WTC11 (cell line): ENCODE results near the gene SMAD6. TPM values are rescaled to one million over a fixed set of nuclear protein-coding genes. Genes with fewer than 3 reads are reported as not detected.

Source experiments
- ATAC-seq: fragments of 200-7000 bp; cut with Tn5 transposase; 2 replicates; pipeline ENCODE4 v1.10.0; 2021; ENCODE audit warnings: mild to moderate bottlenecking, moderate library complexity
- CTCF ChIA-PET: fragments of 300-600 bp; sonication (Branson Sonifier 250); formaldehyde crosslinking; loops from one replicate; lab custom pipeline; 2021; ENCODE audit warnings: antibody characterized with exemption; lab: Charles Lee
- POLR2A ChIA-PET: fragments of 350-600 bp; sonication (Branson Sonifier 250); formaldehyde crosslinking; loops from one replicate; lab custom pipeline; 2021; ENCODE audit warnings: antibody characterized with exemption; lab: Charles Lee
- DNase-seq: peaks from one replicate; pipeline ENCODE4 v3.0.0; 2021; ENCODE audit warnings: low spot score
- H3K27ac Mint-ChIP-seq: 2 replicates; pipeline ENCODE4 v1.8.0; 2021; ENCODE audit warnings: mixed read lengths
- H3K27me3 Mint-ChIP-seq: 2 replicates; pipeline ENCODE4 v1.8.0; 2021; ENCODE audit warnings: low read depth, mild to moderate bottlenecking, moderate library complexity, mixed read lengths
- H3K36me3 Mint-ChIP-seq: 2 replicates; pipeline ENCODE4 v1.8.0; 2021; ENCODE audit warnings: mixed read lengths
- H3K4me1 Mint-ChIP-seq: 2 replicates; pipeline ENCODE4 v1.8.0; 2022; ENCODE audit warnings: mixed read lengths
- H3K4me3 Mint-ChIP-seq: 2 replicates; pipeline ENCODE4 v1.8.0; 2021; ENCODE audit warnings: mild to moderate bottlenecking, moderate library complexity, mixed read lengths
- H3K9me3 Mint-ChIP-seq: 2 replicates; pipeline ENCODE4 v1.8.0; 2021; ENCODE audit warnings: mixed read lengths
- CREB1 ChIP-seq: sonication (generic); formaldehyde crosslinking; IDR thresholded peaks from 2 replicates; pipeline ENCODE4 v1.8.0; 2023; ENCODE audit warnings: mild to moderate bottlenecking, missing genetic modification reagents
- MXD4 ChIP-seq: fragments of 250-450 bp; sonication (Bioruptor Pico); IDR thresholded peaks from 2 replicates; pipeline ENCODE4 v1.8.0; 2021; ENCODE audit warnings: mild to moderate bottlenecking, moderate library complexity, borderline replicate concordance
- NFATC4 ChIP-seq: fragments of 250-450 bp; sonication (Bioruptor Pico); IDR thresholded peaks from 2 replicates; pipeline ENCODE4 v1.9.0; 2021; ENCODE audit warnings: mild to moderate bottlenecking
- TP53 ChIP-seq: sonication (generic); formaldehyde crosslinking; IDR thresholded peaks from 2 replicates; pipeline ENCODE4 v1.8.1; 2023; ENCODE audit warnings: mild to moderate bottlenecking, missing genetic modification reagents
- ZNF416 ChIP-seq: fragments of 250-450 bp; sonication (Bioruptor Pico); IDR thresholded peaks from 2 replicates; pipeline ENCODE4 v1.9.0; 2021; ENCODE audit warnings: mild to moderate bottlenecking, inconsistent platforms
- total RNA-seq: library from RNA; stranded (reverse); gene quantifications from 3 replicates; pipeline ENCODE4 v1.2.3, GENCODE V29; 2021
- TF ChIP-seq, protein P1 (sequence below): fragments of 250-450 bp; sonication (Bioruptor Pico); IDR thresholded peaks from 2 replicates; pipeline ENCODE4 v1.9.0; 2021; ENCODE audit warnings: mild to moderate bottlenecking, borderline replicate concordance
- TF ChIP-seq, protein P2 (sequence below): sonication (generic); formaldehyde crosslinking; IDR thresholded peaks from 2 replicates; pipeline ENCODE4 v1.8.1; 2023; ENCODE audit warnings: mild to moderate bottlenecking, missing genetic modification reagents
- TF ChIP-seq, protein P3 (sequence below): sonication (generic); formaldehyde crosslinking; IDR thresholded peaks from 2 replicates; pipeline ENCODE4 v1.8.1; 2023; ENCODE audit warnings: mild to moderate bottlenecking, missing genetic modification reagents, moderate library complexity
- TF ChIP-seq, protein P4 (sequence below): sonication (generic); formaldehyde crosslinking; IDR thresholded peaks from 2 replicates; pipeline ENCODE4 v1.8.0; 2022; ENCODE audit warnings: mild to moderate bottlenecking, missing genetic modification reagents
- TF ChIP-seq, protein P5 (sequence below): sonication (generic); formaldehyde crosslinking; conservative IDR thresholded peaks from 2 replicates; pipeline ENCODE4 v1.8.1; 2022; ENCODE audit warnings: mild to moderate bottlenecking, missing genetic modification reagents
- TF ChIP-seq, protein P6 (sequence below): sonication (generic); formaldehyde crosslinking; IDR thresholded peaks from 2 replicates; pipeline ENCODE4 v1.8.1; 2022; ENCODE audit warnings: mild to moderate bottlenecking, missing genetic modification reagents, moderate library complexity, borderline replicate concordance
- TF ChIP-seq, protein P7 (sequence below): sonication (generic); formaldehyde crosslinking; IDR thresholded peaks from 2 replicates; pipeline ENCODE4 v1.8.0; 2022; ENCODE audit warnings: mild to moderate bottlenecking, missing genetic modification reagents
- TF ChIP-seq, protein P8 (sequence below): sonication (generic); formaldehyde crosslinking; IDR thresholded peaks from 2 replicates; pipeline ENCODE4 v1.8.0; 2023; ENCODE audit warnings: mild to moderate bottlenecking, missing genetic modification reagents
- TF ChIP-seq, protein P9 (sequence below): fragments of 250-450 bp; sonication (Bioruptor Pico); IDR thresholded peaks from 2 replicates; pipeline ENCODE4 v2.1.2; 2022; ENCODE audit warnings: mild to moderate bottlenecking, moderate library complexity

SMAD6 gene
- total RNA-seq, 1 experiment from 2014 or later = 13.9 TPM

DNA sequence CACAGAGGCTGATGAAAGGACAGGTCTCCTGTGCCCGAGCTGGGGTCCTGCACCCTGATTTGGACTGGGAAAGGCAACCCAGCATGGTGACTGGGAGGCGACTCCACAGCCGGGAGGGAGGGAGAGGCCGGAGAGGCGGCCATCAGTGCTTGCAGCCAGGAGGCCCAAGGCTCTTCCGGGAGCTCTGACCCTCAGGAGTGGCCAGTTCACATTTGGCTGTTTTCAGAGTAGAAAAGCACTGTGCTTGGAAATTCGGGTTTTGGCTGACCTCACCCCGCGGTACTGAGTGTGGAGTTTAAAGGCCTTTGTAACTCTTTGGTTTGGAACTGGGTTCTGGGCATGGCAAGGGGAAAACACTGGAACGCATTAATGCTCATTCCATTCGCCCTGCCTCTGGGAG is 31.9 kb downstream of the SMAD6 start (continued):
- TF ChIP-seq, protein P1, sequence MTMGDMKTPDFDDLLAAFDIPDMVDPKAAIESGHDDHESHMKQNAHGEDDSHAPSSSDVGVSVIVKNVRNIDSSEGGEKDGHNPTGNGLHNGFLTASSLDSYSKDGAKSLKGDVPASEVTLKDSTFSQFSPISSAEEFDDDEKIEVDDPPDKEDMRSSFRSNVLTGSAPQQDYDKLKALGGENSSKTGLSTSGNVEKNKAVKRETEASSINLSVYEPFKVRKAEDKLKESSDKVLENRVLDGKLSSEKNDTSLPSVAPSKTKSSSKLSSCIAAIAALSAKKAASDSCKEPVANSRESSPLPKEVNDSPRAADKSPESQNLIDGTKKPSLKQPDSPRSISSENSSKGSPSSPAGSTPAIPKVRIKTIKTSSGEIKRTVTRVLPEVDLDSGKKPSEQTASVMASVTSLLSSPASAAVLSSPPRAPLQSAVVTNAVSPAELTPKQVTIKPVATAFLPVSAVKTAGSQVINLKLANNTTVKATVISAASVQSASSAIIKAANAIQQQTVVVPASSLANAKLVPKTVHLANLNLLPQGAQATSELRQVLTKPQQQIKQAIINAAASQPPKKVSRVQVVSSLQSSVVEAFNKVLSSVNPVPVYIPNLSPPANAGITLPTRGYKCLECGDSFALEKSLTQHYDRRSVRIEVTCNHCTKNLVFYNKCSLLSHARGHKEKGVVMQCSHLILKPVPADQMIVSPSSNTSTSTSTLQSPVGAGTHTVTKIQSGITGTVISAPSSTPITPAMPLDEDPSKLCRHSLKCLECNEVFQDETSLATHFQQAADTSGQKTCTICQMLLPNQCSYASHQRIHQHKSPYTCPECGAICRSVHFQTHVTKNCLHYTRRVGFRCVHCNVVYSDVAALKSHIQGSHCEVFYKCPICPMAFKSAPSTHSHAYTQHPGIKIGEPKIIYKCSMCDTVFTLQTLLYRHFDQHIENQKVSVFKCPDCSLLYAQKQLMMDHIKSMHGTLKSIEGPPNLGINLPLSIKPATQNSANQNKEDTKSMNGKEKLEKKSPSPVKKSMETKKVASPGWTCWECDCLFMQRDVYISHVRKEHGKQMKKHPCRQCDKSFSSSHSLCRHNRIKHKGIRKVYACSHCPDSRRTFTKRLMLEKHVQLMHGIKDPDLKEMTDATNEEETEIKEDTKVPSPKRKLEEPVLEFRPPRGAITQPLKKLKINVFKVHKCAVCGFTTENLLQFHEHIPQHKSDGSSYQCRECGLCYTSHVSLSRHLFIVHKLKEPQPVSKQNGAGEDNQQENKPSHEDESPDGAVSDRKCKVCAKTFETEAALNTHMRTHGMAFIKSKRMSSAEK (CRISPR knock-in tag) = no peak
- TF ChIP-seq, protein P2, sequence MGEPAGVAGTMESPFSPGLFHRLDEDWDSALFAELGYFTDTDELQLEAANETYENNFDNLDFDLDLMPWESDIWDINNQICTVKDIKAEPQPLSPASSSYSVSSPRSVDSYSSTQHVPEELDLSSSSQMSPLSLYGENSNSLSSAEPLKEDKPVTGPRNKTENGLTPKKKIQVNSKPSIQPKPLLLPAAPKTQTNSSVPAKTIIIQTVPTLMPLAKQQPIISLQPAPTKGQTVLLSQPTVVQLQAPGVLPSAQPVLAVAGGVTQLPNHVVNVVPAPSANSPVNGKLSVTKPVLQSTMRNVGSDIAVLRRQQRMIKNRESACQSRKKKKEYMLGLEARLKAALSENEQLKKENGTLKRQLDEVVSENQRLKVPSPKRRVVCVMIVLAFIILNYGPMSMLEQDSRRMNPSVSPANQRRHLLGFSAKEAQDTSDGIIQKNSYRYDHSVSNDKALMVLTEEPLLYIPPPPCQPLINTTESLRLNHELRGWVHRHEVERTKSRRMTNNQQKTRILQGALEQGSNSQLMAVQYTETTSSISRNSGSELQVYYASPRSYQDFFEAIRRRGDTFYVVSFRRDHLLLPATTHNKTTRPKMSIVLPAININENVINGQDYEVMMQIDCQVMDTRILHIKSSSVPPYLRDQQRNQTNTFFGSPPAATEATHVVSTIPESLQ (CRISPR knock-in tag) = no peak
- TF ChIP-seq ZNF416 (CRISPR knock-in tag) (no peak), TP53 (no peak), NFATC4 (CRISPR knock-in tag) (no peak), CREB1 (CRISPR knock-in tag) (no peak)
- TF ChIP-seq, protein P3, sequence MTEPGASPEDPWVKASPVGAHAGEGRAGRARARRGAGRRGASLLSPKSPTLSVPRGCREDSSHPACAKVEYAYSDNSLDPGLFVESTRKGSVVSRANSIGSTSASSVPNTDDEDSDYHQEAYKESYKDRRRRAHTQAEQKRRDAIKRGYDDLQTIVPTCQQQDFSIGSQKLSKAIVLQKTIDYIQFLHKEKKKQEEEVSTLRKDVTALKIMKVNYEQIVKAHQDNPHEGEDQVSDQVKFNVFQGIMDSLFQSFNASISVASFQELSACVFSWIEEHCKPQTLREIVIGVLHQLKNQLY (CRISPR knock-in tag) = no peak
- TF ChIP-seq, protein P4, sequence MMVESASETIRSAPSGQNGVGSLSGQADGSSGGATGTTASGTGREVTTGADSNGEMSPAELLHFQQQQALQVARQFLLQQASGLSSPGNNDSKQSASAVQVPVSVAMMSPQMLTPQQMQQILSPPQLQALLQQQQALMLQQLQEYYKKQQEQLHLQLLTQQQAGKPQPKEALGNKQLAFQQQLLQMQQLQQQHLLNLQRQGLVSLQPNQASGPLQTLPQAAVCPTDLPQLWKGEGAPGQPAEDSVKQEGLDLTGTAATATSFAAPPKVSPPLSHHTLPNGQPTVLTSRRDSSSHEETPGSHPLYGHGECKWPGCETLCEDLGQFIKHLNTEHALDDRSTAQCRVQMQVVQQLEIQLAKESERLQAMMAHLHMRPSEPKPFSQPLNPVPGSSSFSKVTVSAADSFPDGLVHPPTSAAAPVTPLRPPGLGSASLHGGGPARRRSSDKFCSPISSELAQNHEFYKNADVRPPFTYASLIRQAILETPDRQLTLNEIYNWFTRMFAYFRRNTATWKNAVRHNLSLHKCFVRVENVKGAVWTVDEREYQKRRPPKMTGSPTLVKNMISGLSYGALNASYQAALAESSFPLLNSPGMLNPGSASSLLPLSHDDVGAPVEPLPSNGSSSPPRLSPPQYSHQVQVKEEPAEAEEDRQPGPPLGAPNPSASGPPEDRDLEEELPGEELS (CRISPR knock-in tag) = no peak
- TF ChIP-seq, protein P5, sequence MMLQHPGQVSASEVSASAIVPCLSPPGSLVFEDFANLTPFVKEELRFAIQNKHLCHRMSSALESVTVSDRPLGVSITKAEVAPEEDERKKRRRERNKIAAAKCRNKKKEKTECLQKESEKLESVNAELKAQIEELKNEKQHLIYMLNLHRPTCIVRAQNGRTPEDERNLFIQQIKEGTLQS (CRISPR knock-in tag) = no peak

DNA sequence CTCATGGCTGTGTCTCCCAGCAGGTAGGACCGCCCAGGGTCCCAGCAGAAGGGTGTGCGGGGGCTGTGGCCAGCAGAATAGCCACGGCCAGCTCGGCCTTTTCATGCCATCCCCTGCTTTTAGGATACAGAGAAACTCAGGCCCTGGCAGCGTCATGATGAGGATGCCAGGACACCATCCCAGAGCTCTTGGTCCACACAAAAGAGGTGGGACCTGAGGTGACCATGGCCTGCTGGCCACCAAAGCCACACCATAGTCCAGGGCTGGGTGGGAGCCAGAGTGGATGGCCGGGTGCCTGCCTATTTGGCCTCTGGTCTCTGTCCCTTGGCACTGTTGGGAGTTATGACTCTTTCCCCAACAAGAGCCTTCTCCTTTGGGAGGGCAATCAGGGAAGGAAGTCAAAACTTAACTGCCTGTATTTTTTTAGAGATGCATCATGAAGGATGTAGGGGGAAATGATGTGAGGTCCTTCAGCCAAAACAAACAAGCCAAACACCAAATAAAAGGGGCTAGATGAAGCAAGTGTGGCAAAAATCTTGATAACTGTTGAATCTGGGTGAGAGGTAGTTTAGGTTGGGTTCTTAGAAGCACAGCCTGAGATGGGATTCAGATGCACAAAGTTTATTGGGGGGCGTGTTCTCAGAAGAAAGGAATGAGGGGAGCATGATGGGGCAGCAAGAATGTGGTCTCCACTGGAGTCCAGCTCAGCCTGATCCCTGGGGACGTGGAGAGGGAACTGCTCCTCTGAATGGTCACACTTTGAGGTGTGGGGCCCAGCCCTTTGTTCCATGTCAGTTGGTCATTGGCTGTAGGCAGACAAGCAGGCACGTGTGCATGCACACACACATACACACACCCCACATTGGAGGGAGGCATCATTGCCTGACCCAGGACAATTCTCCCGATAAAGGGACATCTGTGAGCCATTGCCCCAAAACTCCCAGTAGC is 33.2 kb downstream of the SMAD6 start:
- H3K9me3 Mint-ChIP-seq = no peaks in the 10 kb centered on the region
- H3K27me3 Mint-ChIP-seq = no peaks in the 10 kb centered on the region
- H3K27ac Mint-ChIP-seq = no peak overlapping the region
- H3K4me1 Mint-ChIP-seq = peaks cover 30% of the 10 kb centered on the region
- ChIA-PET CTCF (interaction anchor here (0.6 to 2.0 kb wide), 4 partner anchors 10 to 132 kb away, joined by 4 to 7 read pairs (median 4); no protein-coding TSS in a partner anchor), POLR2A (no interaction called here)
- no peaks in the 10 kb centered on the region for H3K36me3 Mint-ChIP-seq
- DNase-seq (no peak), ATAC-seq (no peak)
- no peak overlapping the region for H3K4me3 Mint-ChIP-seq
- TF ChIP-seq, protein P6, sequence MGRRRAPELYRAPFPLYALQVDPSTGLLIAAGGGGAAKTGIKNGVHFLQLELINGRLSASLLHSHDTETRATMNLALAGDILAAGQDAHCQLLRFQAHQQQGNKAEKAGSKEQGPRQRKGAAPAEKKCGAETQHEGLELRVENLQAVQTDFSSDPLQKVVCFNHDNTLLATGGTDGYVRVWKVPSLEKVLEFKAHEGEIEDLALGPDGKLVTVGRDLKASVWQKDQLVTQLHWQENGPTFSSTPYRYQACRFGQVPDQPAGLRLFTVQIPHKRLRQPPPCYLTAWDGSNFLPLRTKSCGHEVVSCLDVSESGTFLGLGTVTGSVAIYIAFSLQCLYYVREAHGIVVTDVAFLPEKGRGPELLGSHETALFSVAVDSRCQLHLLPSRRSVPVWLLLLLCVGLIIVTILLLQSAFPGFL = no peak
- TF ChIP-seq ZNF416 (CRISPR knock-in tag) (no peak), NFATC4 (CRISPR knock-in tag) (no peak), MXD4 (no peak)
- TF ChIP-seq, protein P7, sequence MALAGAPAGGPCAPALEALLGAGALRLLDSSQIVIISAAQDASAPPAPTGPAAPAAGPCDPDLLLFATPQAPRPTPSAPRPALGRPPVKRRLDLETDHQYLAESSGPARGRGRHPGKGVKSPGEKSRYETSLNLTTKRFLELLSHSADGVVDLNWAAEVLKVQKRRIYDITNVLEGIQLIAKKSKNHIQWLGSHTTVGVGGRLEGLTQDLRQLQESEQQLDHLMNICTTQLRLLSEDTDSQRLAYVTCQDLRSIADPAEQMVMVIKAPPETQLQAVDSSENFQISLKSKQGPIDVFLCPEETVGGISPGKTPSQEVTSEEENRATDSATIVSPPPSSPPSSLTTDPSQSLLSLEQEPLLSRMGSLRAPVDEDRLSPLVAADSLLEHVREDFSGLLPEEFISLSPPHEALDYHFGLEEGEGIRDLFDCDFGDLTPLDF (CRISPR knock-in tag) = no peak
- TF ChIP-seq, protein P8, sequence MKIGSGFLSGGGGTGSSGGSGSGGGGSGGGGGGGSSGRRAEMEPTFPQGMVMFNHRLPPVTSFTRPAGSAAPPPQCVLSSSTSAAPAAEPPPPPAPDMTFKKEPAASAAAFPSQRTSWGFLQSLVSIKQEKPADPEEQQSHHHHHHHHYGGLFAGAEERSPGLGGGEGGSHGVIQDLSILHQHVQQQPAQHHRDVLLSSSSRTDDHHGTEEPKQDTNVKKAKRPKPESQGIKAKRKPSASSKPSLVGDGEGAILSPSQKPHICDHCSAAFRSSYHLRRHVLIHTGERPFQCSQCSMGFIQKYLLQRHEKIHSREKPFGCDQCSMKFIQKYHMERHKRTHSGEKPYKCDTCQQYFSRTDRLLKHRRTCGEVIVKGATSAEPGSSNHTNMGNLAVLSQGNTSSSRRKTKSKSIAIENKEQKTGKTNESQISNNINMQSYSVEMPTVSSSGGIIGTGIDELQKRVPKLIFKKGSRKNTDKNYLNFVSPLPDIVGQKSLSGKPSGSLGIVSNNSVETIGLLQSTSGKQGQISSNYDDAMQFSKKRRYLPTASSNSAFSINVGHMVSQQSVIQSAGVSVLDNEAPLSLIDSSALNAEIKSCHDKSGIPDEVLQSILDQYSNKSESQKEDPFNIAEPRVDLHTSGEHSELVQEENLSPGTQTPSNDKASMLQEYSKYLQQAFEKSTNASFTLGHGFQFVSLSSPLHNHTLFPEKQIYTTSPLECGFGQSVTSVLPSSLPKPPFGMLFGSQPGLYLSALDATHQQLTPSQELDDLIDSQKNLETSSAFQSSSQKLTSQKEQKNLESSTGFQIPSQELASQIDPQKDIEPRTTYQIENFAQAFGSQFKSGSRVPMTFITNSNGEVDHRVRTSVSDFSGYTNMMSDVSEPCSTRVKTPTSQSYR (CRISPR knock-in tag) = no peak
- TF ChIP-seq, protein P9, sequence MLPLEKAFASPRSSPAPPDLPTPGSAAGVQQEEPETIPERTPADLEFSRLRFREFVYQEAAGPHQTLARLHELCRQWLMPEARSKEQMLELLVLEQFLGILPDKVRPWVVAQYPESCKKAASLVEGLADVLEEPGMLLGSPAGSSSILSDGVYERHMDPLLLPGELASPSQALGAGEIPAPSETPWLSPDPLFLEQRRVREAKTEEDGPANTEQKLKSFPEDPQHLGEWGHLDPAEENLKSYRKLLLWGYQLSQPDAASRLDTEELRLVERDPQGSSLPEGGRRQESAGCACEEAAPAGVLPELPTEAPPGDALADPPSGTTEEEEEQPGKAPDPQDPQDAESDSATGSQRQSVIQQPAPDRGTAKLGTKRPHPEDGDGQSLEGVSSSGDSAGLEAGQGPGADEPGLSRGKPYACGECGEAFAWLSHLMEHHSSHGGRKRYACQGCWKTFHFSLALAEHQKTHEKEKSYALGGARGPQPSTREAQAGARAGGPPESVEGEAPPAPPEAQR (CRISPR knock-in tag) = no peak
- TF ChIP-seq, protein P2 (CRISPR knock-in tag) = no peak
